GM18861 (cell line): ENCODE measurements around the gene FAM234B.

Source experiments
- ATAC-seq: cut with Tn5 transposase; IDR thresholded peaks from one replicate; pipeline ENCODE4 v1.9.1; 2021; ENCODE audit not compliant: unreplicated experiment

Gene FAM234B

GRCh38 chr12:13044002-13044905 lies at the start of gene FAM234B:
Gene FAM234B, plus strand, starts transcription at chr12:13044381. Its CDS starts 23 bp downstream, at chr12:13044404.
- ATAC-seq: peak; percentile 43

GRCh38 chr12:12995088-12995487 lies 49.1 kb upstream of the FAM234B start:
- no peak for ATAC-seq

- no peak for ATAC-seq
Observed at GRCh38 chr12:12996209-12996608, 48.0 kb upstream of the FAM234B start.

GRCh38 chr12:12997156-12997555 lies 47.0 kb upstream of the FAM234B start:
- no peak for ATAC-seq

GRCh38 chr12:12997734-12998133 lies 46.4 kb upstream of the FAM234B start:
- no peak for ATAC-seq

GRCh38 chr12:12998248-12998647 lies 45.9 kb upstream of the FAM234B start:
- ATAC-seq: no peak

GRCh38 chr12:12999271-12999958 lies 44.8 kb upstream of the FAM234B start:
- no peak for ATAC-seq

- ATAC-seq: peak; percentile 73
Observed at GRCh38 chr12:12999959-13000615, 44.1 kb upstream of the FAM234B start, which contains the start of gene HEBP1. Gene HEBP1, minus strand, starts transcription at chr12:13000265. Its CDS starts 151 bp downstream, at chr12:13000114.

GRCh38 chr12:13000616-13000924 lies 43.6 kb upstream of the FAM234B start:
- ATAC-seq: no peak

- ATAC-seq: no peak
Observed at GRCh38 chr12:13000925-13001774, 43.0 kb upstream of the FAM234B start.

GRCh38 chr12:13001775-13002040 lies 42.5 kb upstream of the FAM234B start:
- ATAC-seq: no peak

GRCh38 chr12:13002301-13003097 lies 41.7 kb upstream of the FAM234B start:
- ATAC-seq: no peak

GRCh38 chr12:13004361-13004760 lies 39.8 kb upstream of the FAM234B start:
- ATAC-seq: no peak

GRCh38 chr12:13004986-13005385 lies 39.2 kb upstream of the FAM234B start:
- ATAC-seq: no peak

GRCh38 chr12:13005649-13006048 lies 38.5 kb upstream of the FAM234B start:
- no peak for ATAC-seq

- ATAC-seq: no peak
Observed at GRCh38 chr12:13007496-13008233, 36.5 kb upstream of the FAM234B start.

- ATAC-seq: no peak
Observed at GRCh38 chr12:13008741-13009380, 35.3 kb upstream of the FAM234B start.

- ATAC-seq: no peak
Observed at GRCh38 chr12:13011098-13011497, 33.1 kb upstream of the FAM234B start.

- no peak for ATAC-seq
Observed at GRCh38 chr12:13022851-13023271, 21.3 kb upstream of the FAM234B start.
